ENCODE measurements around the gene INSIG1.

The INSIG1 gene

GRCh38 chr7:155316427-155317113 lies 18.9 kb downstream of the INSIG1 start:
- TF ChIP-seq EZH2 (optimal IDR thresholded peaks at IDR 0.05; ENCODE audit: low read depth, low read length) (no peak), CTCF (IDR thresholded peaks at IDR 0.05; ENCODE audit: low read length) (no peak), EZH2phosphoT487 (IDR thresholded peaks at IDR 0.05; ENCODE audit: low read length) (no peak)
- H3K9me2 ChIP-seq (replicated peaks; ENCODE audit: insufficient read depth, low read length): no peaks in the 10 kb centered on the region
- DNase-seq: no peak
- H3F3A ChIP-seq (ENCODE audit: insufficient read depth, low read length): peaks cover 8% of the 10 kb centered on the region
- no peak overlapping the region for H3K4me2 ChIP-seq (ENCODE audit: low read depth, low read length)
- no peak overlapping the region for H3K9ac ChIP-seq (ENCODE audit: low read length)
- H2AFZ ChIP-seq (ENCODE audit: low read length): no peak overlapping the region
- H3K4me1 ChIP-seq (ENCODE audit: low read length): no peaks in the 10 kb centered on the region
- no peaks in the 10 kb centered on the region for H3K27me3 ChIP-seq (replicated peaks; ENCODE audit: insufficient read depth, low read length)
- H4K20me1 ChIP-seq (ENCODE audit: insufficient read depth, low read length): no peaks in the 10 kb centered on the region
- no peaks in the 10 kb centered on the region for H3K79me2 ChIP-seq (ENCODE audit: low read length)
- no peak overlapping the region for H3K27ac ChIP-seq (ENCODE audit: low read length)
- no peaks in the 10 kb centered on the region for H3K36me3 ChIP-seq (replicated peaks; ENCODE audit: insufficient read depth, low read length)
- H3K4me3 ChIP-seq (ENCODE audit: low read length): no peak overlapping the region
- no peaks in the 10 kb centered on the region for H3K9me3 ChIP-seq (replicated peaks; ENCODE audit: insufficient read depth, low read length)

GRCh38 chr7:155317114-155317434 lies 19.4 kb downstream of the INSIG1 start:
- Histone ChIP-seq H3K4me1 (ENCODE audit: low read length) (no peaks in the 10 kb centered on the region), H3K9ac (ENCODE audit: low read length) (no peak overlapping the region), H3K36me3 (replicated peaks; ENCODE audit: insufficient read depth, low read length) (no peaks in the 10 kb centered on the region), H3K4me2 (ENCODE audit: low read depth, low read length) (no peak overlapping the region), H3F3A (ENCODE audit: insufficient read depth, low read length) (peaks cover 3% of the 10 kb centered on the region; the same call in 1 of the 2 replicates), H3K79me2 (ENCODE audit: low read length) (no peaks in the 10 kb centered on the region), H3K4me3 (ENCODE audit: low read length) (no peak overlapping the region), H3K9me3 (replicated peaks; ENCODE audit: insufficient read depth, low read length) (no peaks in the 10 kb centered on the region), H3K27ac (ENCODE audit: low read length) (no peak overlapping the region), H4K20me1 (ENCODE audit: insufficient read depth, low read length) (no peaks in the 10 kb centered on the region), H3K9me2 (replicated peaks; ENCODE audit: insufficient read depth, low read length) (no peaks in the 10 kb centered on the region), H3K27me3 (replicated peaks; ENCODE audit: insufficient read depth, low read length) (no peaks in the 10 kb centered on the region), H2AFZ (ENCODE audit: low read length) (no peak overlapping the region)
- no peak for DNase-seq
- no peak for TF ChIP-seq CTCF (IDR thresholded peaks at IDR 0.05; ENCODE audit: low read length)
- no peak for TF ChIP-seq EZH2 (optimal IDR thresholded peaks at IDR 0.05; ENCODE audit: low read depth, low read length)
- TF ChIP-seq EZH2phosphoT487 (IDR thresholded peaks at IDR 0.05; ENCODE audit: low read length): no peak

- DNase-seq: no peak
- H3K27me3 ChIP-seq (replicated peaks; ENCODE audit: insufficient read depth, low read length): peaks cover 6% of the 10 kb centered on the region; the same call in 1 of the 2 replicates
- TF ChIP-seq EZH2 (optimal IDR thresholded peaks at IDR 0.05; ENCODE audit: low read depth, low read length) (no peak), CTCF (IDR thresholded peaks at IDR 0.05; ENCODE audit: low read length) (no peak), EZH2phosphoT487 (IDR thresholded peaks at IDR 0.05; ENCODE audit: low read length) (no peak)
- no peak overlapping the region for H3K4me2 ChIP-seq (ENCODE audit: low read depth, low read length)
- no peak overlapping the region for H3K9ac ChIP-seq (ENCODE audit: low read length)
- no peak overlapping the region for H3K4me3 ChIP-seq (ENCODE audit: low read length)
- no peaks in the 10 kb centered on the region for H3K79me2 ChIP-seq (ENCODE audit: low read length)
- H3K9me2 ChIP-seq (replicated peaks; ENCODE audit: insufficient read depth, low read length): no peaks in the 10 kb centered on the region
- H3F3A ChIP-seq (ENCODE audit: insufficient read depth, low read length): no peaks in the 10 kb centered on the region
- H3K36me3 ChIP-seq (replicated peaks; ENCODE audit: insufficient read depth, low read length): no peaks in the 10 kb centered on the region
- H3K27ac ChIP-seq (ENCODE audit: low read length): no peak overlapping the region
- no peaks in the 10 kb centered on the region for H4K20me1 ChIP-seq (ENCODE audit: insufficient read depth, low read length)
- no peaks in the 10 kb centered on the region for H3K9me3 ChIP-seq (replicated peaks; ENCODE audit: insufficient read depth, low read length)
- no peak overlapping the region for H2AFZ ChIP-seq (ENCODE audit: low read length)
- no peaks in the 10 kb centered on the region for H3K4me1 ChIP-seq (ENCODE audit: low read length)
Measured at GRCh38 chr7:155318245-155318644, 20.6 kb downstream of the INSIG1 start.
